ENCODE results near the gene IL10. TPM values are rescaled to one million over a fixed set of nuclear protein-coding genes. Genes with fewer than 3 reads are reported as not detected.

Gene IL10
- total RNA-seq, 2 donors from 2014 or later = 0.17 to 0.29 TPM

DNA sequence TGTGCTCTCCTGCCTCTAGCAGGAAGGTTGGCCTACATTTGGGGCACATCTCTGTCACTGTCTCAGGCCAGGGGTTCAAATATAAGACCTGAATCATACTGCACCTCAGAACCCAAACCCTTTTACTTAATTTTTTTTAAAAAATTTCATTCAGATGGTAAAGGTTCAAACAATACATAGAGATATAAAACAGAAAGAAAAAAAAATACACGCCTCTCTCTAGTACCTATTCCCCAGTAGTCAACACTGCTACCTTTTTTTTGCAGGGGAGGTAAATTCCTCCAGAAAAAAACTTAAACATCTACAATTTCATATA, 54.7 kb downstream of the IL10 start:
- DNase-seq = no peak
- H3K9me3 ChIP-seq = no peaks in the 10 kb centered on the region
- TF ChIP-seq, protein P1, sequence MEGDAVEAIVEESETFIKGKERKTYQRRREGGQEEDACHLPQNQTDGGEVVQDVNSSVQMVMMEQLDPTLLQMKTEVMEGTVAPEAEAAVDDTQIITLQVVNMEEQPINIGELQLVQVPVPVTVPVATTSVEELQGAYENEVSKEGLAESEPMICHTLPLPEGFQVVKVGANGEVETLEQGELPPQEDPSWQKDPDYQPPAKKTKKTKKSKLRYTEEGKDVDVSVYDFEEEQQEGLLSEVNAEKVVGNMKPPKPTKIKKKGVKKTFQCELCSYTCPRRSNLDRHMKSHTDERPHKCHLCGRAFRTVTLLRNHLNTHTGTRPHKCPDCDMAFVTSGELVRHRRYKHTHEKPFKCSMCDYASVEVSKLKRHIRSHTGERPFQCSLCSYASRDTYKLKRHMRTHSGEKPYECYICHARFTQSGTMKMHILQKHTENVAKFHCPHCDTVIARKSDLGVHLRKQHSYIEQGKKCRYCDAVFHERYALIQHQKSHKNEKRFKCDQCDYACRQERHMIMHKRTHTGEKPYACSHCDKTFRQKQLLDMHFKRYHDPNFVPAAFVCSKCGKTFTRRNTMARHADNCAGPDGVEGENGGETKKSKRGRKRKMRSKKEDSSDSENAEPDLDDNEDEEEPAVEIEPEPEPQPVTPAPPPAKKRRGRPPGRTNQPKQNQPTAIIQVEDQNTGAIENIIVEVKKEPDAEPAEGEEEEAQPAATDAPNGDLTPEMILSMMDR (IDR thresholded peaks at IDR 0.05) = no peak
- no peak overlapping the region for H3K27ac ChIP-seq
- H3K27me3 ChIP-seq = no peaks in the 10 kb centered on the region
- no peak overlapping the region for H3K9ac ChIP-seq (ENCODE audit: low read depth in 2 of 2, low read length in 2 of 2)
- H3K36me3 ChIP-seq = no peaks in the 10 kb centered on the region
- no peak overlapping the region for H3K4me3 ChIP-seq
- peaks cover 24% of the 10 kb centered on the region for H3K4me1 ChIP-seq
- intact Hi-C loops (cut with DNase I) = no loop called here

Other genes starting within 250 kb of the IL10 start
- 10 to 100 TPM; 39.2 to 45.0 TPM for gene EIF2D, start 160.0 kb downstream of the IL10 start, total RNA-seq
- 1 to 10 TPM in 1 of 2 donors, under 1 TPM in 1; 0.86 to 1.9 TPM for gene DYRK3, start 137.0 kb downstream of the IL10 start, total RNA-seq
- 10 to 100 TPM; 61.4 to 71.1 TPM for gene MAPKAPK2, start 87.6 kb downstream of the IL10 start, total RNA-seq
- under 1 TPM in 1 of 2 donors, not detected in 1; 0.40 TPM for gene IL19, start 1.7 kb downstream of the IL10 start, total RNA-seq
- gene IL20, start 93.1 kb upstream of the IL10 start, total RNA-seq = not detected
- not detected for gene IL24, start 124.9 kb upstream of the IL10 start, total RNA-seq
- gene FCMR, start 149.4 kb upstream of the IL10 start, total RNA-seq = 1 to 10 TPM; 2.3 to 2.7 TPM
- over 10,000 TPM in 1 of 2 donors, 1,000 to 10,000 TPM in 1; 7,504 to 12,164 TPM for gene PIGR, start 174.0 kb upstream of the IL10 start, total RNA-seq
- gene FCAMR, start 198.0 kb upstream of the IL10 start, total RNA-seq = 1 to 10 TPM in 1 of 2 donors, under 1 TPM in 1; 0.56 to 4.5 TPM

Data from colonic mucosa (tissue), 4 donors.